H9 (cell line): ENCODE measurements around the gene TRABD. TPM values are rescaled to one million over a fixed set of nuclear protein-coding genes. Genes with fewer than 3 reads are reported as not detected.
A peak's percentile ranks its signal among the peaks of the same experiment; 100 is the strongest.

Experiments used
- DNase-seq: peaks from one replicate; pipeline ENCODE4 v3.0.0-alpha.2; 2017
- H2AFZ ChIP-seq: one replicate; pipeline ENCODE4 v1.6.1; 2013; ENCODE audit warnings: mild to moderate bottlenecking, low read length, control low read depth, moderate library complexity
- H2AK5ac ChIP-seq: 2 replicates; pipeline ENCODE4 v1.6.1; 2013; ENCODE audit warnings: low read length, control low read depth, mixed read lengths; ENCODE audit not compliant: insufficient read length
- H2BK120ac ChIP-seq: one replicate; pipeline ENCODE4 v1.6.1; 2013; ENCODE audit warnings: low read depth, mild to moderate bottlenecking, low read length, control low read depth, inconsistent platforms; ENCODE audit not compliant: poor library complexity, severe bottlenecking
- H2BK12ac ChIP-seq: 2 replicates; pipeline ENCODE4 v1.6.1; 2013; ENCODE audit warnings: low read length, control low read depth, mixed read lengths, low read depth; ENCODE audit not compliant: insufficient read length
- H2BK15ac ChIP-seq: 2 replicates; pipeline ENCODE4 v1.6.1; 2013; ENCODE audit warnings: low read depth, low read length, control low read depth
- H2BK20ac ChIP-seq: one replicate; pipeline ENCODE4 v1.6.1; 2013; ENCODE audit warnings: low read depth, mild to moderate bottlenecking, low read length, control low read depth, inconsistent platforms; ENCODE audit not compliant: poor library complexity, severe bottlenecking
- H2BK5ac ChIP-seq: 2 replicates; pipeline ENCODE4 v1.6.1; 2013; ENCODE audit warnings: low read length, control low read depth, mixed read lengths; ENCODE audit not compliant: insufficient read length
- H3K14ac ChIP-seq: 2 replicates; pipeline ENCODE4 v1.6.1; 2013; ENCODE audit warnings: low read length, control low read depth; ENCODE audit not compliant: insufficient read depth
- H3K18ac ChIP-seq: 2 replicates; pipeline ENCODE4 v1.6.1; 2013; ENCODE audit warnings: low read depth, mild to moderate bottlenecking, mixed read lengths, low read length, control low read depth; ENCODE audit not compliant: insufficient read length
- H3K23ac ChIP-seq: 2 replicates; pipeline ENCODE4 v1.6.1; 2013; ENCODE audit warnings: low read length, control low read depth, mixed read lengths, low read depth; ENCODE audit not compliant: insufficient read length
- H3K23me2 ChIP-seq: 2 replicates; pipeline ENCODE4 v1.6.1; 2013; ENCODE audit warnings: low read depth, mild to moderate bottlenecking, mixed read lengths, low read length, control low read depth; ENCODE audit not compliant: insufficient read length, poor library complexity, severe bottlenecking
- H3K27ac ChIP-seq: 2 replicates; pipeline ENCODE4 v1.5.1; 2013; ENCODE audit warnings: low read length, control low read depth, mixed read lengths, low read depth; ENCODE audit not compliant: insufficient read length
- H3K27me3 ChIP-seq: 2 replicates; pipeline ENCODE4 v1.6.1; 2013; ENCODE audit warnings: low read length, control low read depth, inconsistent platforms; ENCODE audit not compliant: insufficient read depth
- H3K4ac ChIP-seq: 2 replicates; pipeline ENCODE4 v1.6.1; 2013; ENCODE audit warnings: low read depth, mild to moderate bottlenecking, control low read depth, inconsistent platforms, low read length, moderate library complexity
- H3K4me1 ChIP-seq: 2 replicates; pipeline ENCODE4 v1.6.1; 2013; ENCODE audit warnings: low read length, control low read depth, inconsistent platforms; ENCODE audit not compliant: insufficient read depth
- H3K4me2 ChIP-seq: 2 replicates; pipeline ENCODE4 v1.6.1; 2013; ENCODE audit warnings: low read length, control low read depth, mixed read lengths; ENCODE audit not compliant: insufficient read length, insufficient read depth
- H3K56ac ChIP-seq: 2 replicates; pipeline ENCODE4 v1.6.1; 2013; ENCODE audit warnings: low read depth, mild to moderate bottlenecking, mixed read lengths, low read length, control low read depth; ENCODE audit not compliant: insufficient read length
- H3K79me1 ChIP-seq: 2 replicates; pipeline ENCODE4 v1.6.1; 2013; ENCODE audit warnings: low read depth, mild to moderate bottlenecking, moderate library complexity, low read length, control low read depth, inconsistent platforms; ENCODE audit not compliant: insufficient read depth, poor library complexity, severe bottlenecking
- H3K79me2 ChIP-seq: 2 replicates; pipeline ENCODE4 v1.6.1; 2013; ENCODE audit warnings: low read length, control low read depth, inconsistent platforms; ENCODE audit not compliant: insufficient read depth
- H3K9ac ChIP-seq: 2 replicates; pipeline ENCODE4 v1.6.1; 2013; ENCODE audit warnings: low read length, control low read depth, mixed read lengths; ENCODE audit not compliant: insufficient read length; ENCODE audit errors: extremely low read depth
- H3K9me3 ChIP-seq: one replicate; pipeline ENCODE4 v1.6.1; 2013; ENCODE audit warnings: low read depth, low read length, inconsistent platforms; ENCODE audit not compliant: control insufficient read depth
- H3T11ph ChIP-seq: one replicate; pipeline ENCODE4 v1.6.1; 2013; ENCODE audit warnings: mild to moderate bottlenecking, low read length, control low read depth, inconsistent platforms
- H4K20me1 ChIP-seq: one replicate; pipeline ENCODE4 v1.6.1; 2013; ENCODE audit not compliant: control insufficient read depth, insufficient read length, insufficient read depth
- H4K5ac ChIP-seq: 2 replicates; pipeline ENCODE4 v1.6.1; 2013; ENCODE audit warnings: low read depth, mild to moderate bottlenecking, mixed read lengths, low read length, control low read depth; ENCODE audit not compliant: insufficient read length
- H4K8ac ChIP-seq: replicated peaks from 2 replicates; pipeline ENCODE4 v1.6.1; 2013; ENCODE audit warnings: low read length, control low read depth, mixed read lengths, low read depth; ENCODE audit not compliant: insufficient read length
- H4K91ac ChIP-seq: 2 replicates; pipeline ENCODE4 v1.6.1; 2013; ENCODE audit warnings: low read depth, mild to moderate bottlenecking, moderate library complexity, mixed read lengths, low read length, control low read depth; ENCODE audit not compliant: insufficient read length
- H3K27ac Mint-ChIP-seq, 3 experiments: 2 replicates in 2 of 3; 3 replicates in 1 of 3; pipeline ENCODE4 v1.8.0; 2020 to 2021; ENCODE audit warnings: mixed read lengths in 3 of 3, mild to moderate bottlenecking in 1 of 3, moderate library complexity in 1 of 3
- H3K27me3 Mint-ChIP-seq: 2 replicates; pipeline ENCODE4 v1.8.0; 2021; ENCODE audit warnings: low read depth, mild to moderate bottlenecking, moderate library complexity, mixed read lengths
- H3K36me3 Mint-ChIP-seq, 3 experiments: 2 replicates in 2 of 3; 3 replicates in 1 of 3; pipeline ENCODE4 v1.8.0; 2020 to 2021; ENCODE audit warnings: low read depth in 3 of 3, mixed read lengths in 3 of 3; ENCODE audit not compliant: insufficient read depth in 1 of 3
- H3K4me1 Mint-ChIP-seq, 2 experiments: 2 replicates each; pipeline ENCODE4 v1.8.0; 2020; ENCODE audit warnings: mixed read lengths in 2 of 2
- H3K4me3 Mint-ChIP-seq, 2 experiments: 2 replicates in 1 of 2; 3 replicates in 1 of 2; pipeline ENCODE4 v1.8.0; 2020 to 2021; ENCODE audit warnings: mild to moderate bottlenecking in 2 of 2, mixed read lengths in 2 of 2, moderate library complexity in 1 of 2
- H3K9me3 Mint-ChIP-seq, 2 experiments: 2 replicates in 1 of 2; 3 replicates in 1 of 2; pipeline ENCODE4 v1.8.0; 2020; ENCODE audit warnings: mild to moderate bottlenecking in 2 of 2, mixed read lengths in 2 of 2, moderate library complexity in 1 of 2
- WGBS: extraction: QIAGEN DNeasy Blood & Tissue Kit; methylation state at CpG from one replicate; pipeline ENCODE4 v1.1.7; 2013; ENCODE audit warnings: missing lambda C conversion rate, low lambda C conversion rate, mixed read lengths; ENCODE audit not compliant: insufficient read length; ENCODE audit errors: extremely low coverage; 5-methylcytosine and 5-hydroxymethylcytosine counted together
- total RNA-seq: library from RNA; stranded (reverse); gene quantifications from 2 replicates; pipeline ENCODE4 v1.2.1, GENCODE V29; 2021
- TF ChIP-seq, protein P1 (sequence below): fragments of 200-600 bp; sonication (generic); conservative IDR thresholded peaks from 3 replicates; pipeline ENCODE4 v1.8.0; 2021; ENCODE audit warnings: antibody characterized with exemption, mild to moderate bottlenecking

Gene TRABD
- total RNA-seq, 1 experiment from 2014 or later, result 47.8 TPM

DNA sequence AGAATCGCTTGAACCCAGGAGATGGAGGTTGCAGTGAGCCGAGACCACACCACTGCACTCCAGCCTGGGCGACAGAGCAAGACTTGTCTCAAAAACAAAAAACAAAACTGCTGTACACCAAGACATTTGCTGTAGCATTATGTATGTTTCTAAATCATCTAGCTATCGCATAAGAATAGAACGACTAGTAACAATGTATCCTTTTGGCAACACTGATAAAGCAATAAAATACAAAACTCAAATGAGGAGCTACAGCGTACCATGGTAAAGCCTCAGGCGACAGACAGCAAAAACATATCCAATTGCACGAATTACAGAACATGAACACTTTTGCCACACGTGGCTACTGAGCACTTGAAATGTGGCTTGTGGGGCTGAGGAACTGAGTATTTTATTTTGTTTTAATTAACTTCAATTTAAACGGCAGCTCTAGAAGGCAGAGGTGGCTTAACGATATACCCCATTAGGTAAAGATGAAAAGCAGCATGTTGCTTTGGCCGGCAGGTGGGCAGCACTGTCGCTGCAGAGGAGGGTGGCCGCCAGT lies 56.8 kb downstream of the TRABD start:
- Histone ChIP-seq H3K14ac (no peak overlapping the region), H2BK5ac (no peak overlapping the region), H3K79me2 (peaks cover 6% of the 10 kb centered on the region; the same call in 1 of the 2 replicates), H3K4me2 (peak overlapping the region; percentile 29), H4K5ac (no peak overlapping the region), H3K4me1 (no peaks in the 10 kb centered on the region; the same call in 1 of the 2 replicates), H2BK12ac (no peak overlapping the region), H4K91ac (no peak overlapping the region), H3K4ac (no peak overlapping the region), H2BK120ac (no peak overlapping the region), H3K56ac (no peak overlapping the region), H2BK20ac (no peak overlapping the region), H3K23me2 (peaks cover 20% of the 10 kb centered on the region), H4K20me1 (no peaks in the 10 kb centered on the region), H2AFZ (no peak overlapping the region), H3K27ac (no peak overlapping the region), H2BK15ac (no peak overlapping the region), H3K23ac (no peak overlapping the region), H3K18ac (no peak overlapping the region), H3K79me1 (no peaks in the 10 kb centered on the region), H2AK5ac (no peak overlapping the region), H3K9ac (no peak overlapping the region), H3K9me3 (no peaks in the 10 kb centered on the region), H3K27me3 (no peaks in the 10 kb centered on the region), H3T11ph (no peak overlapping the region), H4K8ac (no peak overlapping the region)
- no peaks in the 10 kb centered on the region; the same call in 1 of the 2 replicates for H3K27me3 Mint-ChIP-seq
- peaks cover 20 to 27% of the 10 kb centered on the region in 2 experiments for H3K4me1 Mint-ChIP-seq
- WGBS, result no CpG with 5 or more reads among the region's 14 CpGs
- peaks cover 2 to 23% (median 14%) of the 10 kb centered on the region in 3 experiments for H3K36me3 Mint-ChIP-seq
- no peak for DNase-seq
- H3K4me3 Mint-ChIP-seq, result peak overlapping the region; percentile 96 to 98
- H3K27ac Mint-ChIP-seq, result no peak overlapping the region
- TF ChIP-seq, protein P1, sequence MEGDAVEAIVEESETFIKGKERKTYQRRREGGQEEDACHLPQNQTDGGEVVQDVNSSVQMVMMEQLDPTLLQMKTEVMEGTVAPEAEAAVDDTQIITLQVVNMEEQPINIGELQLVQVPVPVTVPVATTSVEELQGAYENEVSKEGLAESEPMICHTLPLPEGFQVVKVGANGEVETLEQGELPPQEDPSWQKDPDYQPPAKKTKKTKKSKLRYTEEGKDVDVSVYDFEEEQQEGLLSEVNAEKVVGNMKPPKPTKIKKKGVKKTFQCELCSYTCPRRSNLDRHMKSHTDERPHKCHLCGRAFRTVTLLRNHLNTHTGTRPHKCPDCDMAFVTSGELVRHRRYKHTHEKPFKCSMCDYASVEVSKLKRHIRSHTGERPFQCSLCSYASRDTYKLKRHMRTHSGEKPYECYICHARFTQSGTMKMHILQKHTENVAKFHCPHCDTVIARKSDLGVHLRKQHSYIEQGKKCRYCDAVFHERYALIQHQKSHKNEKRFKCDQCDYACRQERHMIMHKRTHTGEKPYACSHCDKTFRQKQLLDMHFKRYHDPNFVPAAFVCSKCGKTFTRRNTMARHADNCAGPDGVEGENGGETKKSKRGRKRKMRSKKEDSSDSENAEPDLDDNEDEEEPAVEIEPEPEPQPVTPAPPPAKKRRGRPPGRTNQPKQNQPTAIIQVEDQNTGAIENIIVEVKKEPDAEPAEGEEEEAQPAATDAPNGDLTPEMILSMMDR, result no peak
- H3K9me3 Mint-ChIP-seq, result no peaks in the 10 kb centered on the region
